ENCODE measurements around the gene RGS6.

RGS6 gene

GRCh38 chr14:72478471-72478893 lies 546.3 kb downstream of the RGS6 start:
- DNase-seq (ENCODE audit: insufficient read length, low spot score) (no peak), FAIRE-seq (no peak)
- no peak for TF ChIP-seq POLR2A (IDR thresholded peaks at IDR 0.05; ENCODE audit: low read depth, low read length)

- FAIRE-seq (no peak), DNase-seq (ENCODE audit: insufficient read length, low spot score) (no peak)
- no peak for TF ChIP-seq POLR2A (IDR thresholded peaks at IDR 0.05; ENCODE audit: low read depth, low read length)
These were observed 547.3 kb downstream of the RGS6 start for GRCh38 chr14:72479461-72479931.

GRCh38 chr14:72480464-72481243 lies 548.4 kb downstream of the RGS6 start:
- no peak for DNase-seq (ENCODE audit: insufficient read length, low spot score)
- no peak for FAIRE-seq
- TF ChIP-seq POLR2A (IDR thresholded peaks at IDR 0.05; ENCODE audit: low read depth, low read length), result no peak

GRCh38 chr14:72483311-72483710 lies 551.1 kb downstream of the RGS6 start:
- no peak for TF ChIP-seq POLR2A (IDR thresholded peaks at IDR 0.05; ENCODE audit: low read depth, low read length)
- DNase-seq (ENCODE audit: insufficient read length, low spot score) (no peak), FAIRE-seq (no peak)

GRCh38 chr14:72485695-72486094 lies 553.5 kb downstream of the RGS6 start:
- no peak for DNase-seq (ENCODE audit: insufficient read length, low spot score)
- no peak for FAIRE-seq
- no peak for TF ChIP-seq POLR2A (IDR thresholded peaks at IDR 0.05; ENCODE audit: low read depth, low read length)

- TF ChIP-seq POLR2A (IDR thresholded peaks at IDR 0.05; ENCODE audit: low read depth, low read length), result no peak
- DNase-seq (ENCODE audit: insufficient read length, low spot score) (no peak), FAIRE-seq (no peak)
These were observed 556.3 kb downstream of the RGS6 start for GRCh38 chr14:72488514-72488913.

GRCh38 chr14:72492196-72492595 lies 560.0 kb downstream of the RGS6 start:
- TF ChIP-seq POLR2A (IDR thresholded peaks at IDR 0.05; ENCODE audit: low read depth, low read length), result no peak
- DNase-seq (ENCODE audit: insufficient read length, low spot score) (no peak), FAIRE-seq (no peak)

- no peak for FAIRE-seq
- no peak for TF ChIP-seq POLR2A (IDR thresholded peaks at IDR 0.05; ENCODE audit: low read depth, low read length)
These were observed 563.4 kb downstream of the RGS6 start for GRCh38 chr14:72495668-72496067.

GRCh38 chr14:72498646-72499045 lies 566.4 kb downstream of the RGS6 start:
- FAIRE-seq, result no peak
- no peak for TF ChIP-seq POLR2A (IDR thresholded peaks at IDR 0.05; ENCODE audit: low read depth, low read length)
- no peak for DNase-seq (ENCODE audit: insufficient read length, low spot score)

More at GRCh38 chr14:72495668-72496067, 563.4 kb downstream of the RGS6 start:
- DNase-seq (ENCODE audit: insufficient read length, low spot score), result no peak

- DNase-seq (ENCODE audit: insufficient read length, low spot score) (no peak), FAIRE-seq (no peak)
- no peak for TF ChIP-seq POLR2A (IDR thresholded peaks at IDR 0.05; ENCODE audit: low read depth, low read length)
These were observed 567.5 kb downstream of the RGS6 start for GRCh38 chr14:72499746-72500145.

GRCh38 chr14:72500234-72500838 lies 568.1 kb downstream of the RGS6 start:
- DNase-seq (ENCODE audit: insufficient read length, low spot score) (no peak), FAIRE-seq (no peak)
- TF ChIP-seq POLR2A (IDR thresholded peaks at IDR 0.05; ENCODE audit: low read depth, low read length), result no peak

- TF ChIP-seq POLR2A (IDR thresholded peaks at IDR 0.05; ENCODE audit: low read depth, low read length), result no peak
- FAIRE-seq, result no peak
- DNase-seq (ENCODE audit: insufficient read length, low spot score), result no peak
These were observed 569.2 kb downstream of the RGS6 start for GRCh38 chr14:72501439-72501838.

- no peak for TF ChIP-seq POLR2A (IDR thresholded peaks at IDR 0.05; ENCODE audit: low read depth, low read length)
- FAIRE-seq, result no peak
These were observed 571.0 kb downstream of the RGS6 start for GRCh38 chr14:72503271-72503670.

GRCh38 chr14:72503696-72504368 lies 571.6 kb downstream of the RGS6 start:
- no peak for DNase-seq (ENCODE audit: insufficient read length, low spot score)
- no peak for FAIRE-seq
- no peak for TF ChIP-seq POLR2A (IDR thresholded peaks at IDR 0.05; ENCODE audit: low read depth, low read length)

More at GRCh38 chr14:72503271-72503670, 571.0 kb downstream of the RGS6 start:
- DNase-seq (ENCODE audit: insufficient read length, low spot score), result no peak
